NCI-H2196 treated with DMSO at 0.1 percent for 48 hours (cell line): ENCODE results near the gene PTPRZ1.

Experiments used
- DNase-seq: peaks from one replicate; lab custom pipeline; 2025; ENCODE audit not compliant: unreplicated experiment; lab: John Stamatoyannopoulos, UW

Gene PTPRZ1

GRCh38 chr7:121872831-121873288 is at the start of gene PTPRZ1:
PTPRZ1 (plus strand) TSS chr7:121873161; CDS start chr7:121873500, 339 bp downstream.
- no peak for DNase-seq

- no peak for DNase-seq
These were observed 48.7 kb upstream of the PTPRZ1 start for GRCh38 chr7:121824276-121824675.

- no peak for DNase-seq
These were observed 41.6 kb upstream of the PTPRZ1 start for GRCh38 chr7:121831351-121831750.

- no peak for DNase-seq
These were observed 41.2 kb upstream of the PTPRZ1 start for GRCh38 chr7:121831801-121832200.

GRCh38 chr7:121832347-121832746 is 40.6 kb upstream of the PTPRZ1 start:
- DNase-seq, result no peak

GRCh38 chr7:121833991-121834390 is 39.0 kb upstream of the PTPRZ1 start:
- no peak for DNase-seq

GRCh38 chr7:121837462-121837861 is 35.5 kb upstream of the PTPRZ1 start:
- no peak for DNase-seq

- no peak for DNase-seq
These were observed 25.9 kb upstream of the PTPRZ1 start for GRCh38 chr7:121847041-121847440.

GRCh38 chr7:121853307-121853706 is 19.7 kb upstream of the PTPRZ1 start:
- DNase-seq, result no peak

- no peak for DNase-seq
These were observed 12.0 kb upstream of the PTPRZ1 start for GRCh38 chr7:121860953-121861352.

- no peak for DNase-seq
These were observed 10.4 kb upstream of the PTPRZ1 start for GRCh38 chr7:121862591-121862990.

- no peak for DNase-seq
These were observed 1.8 kb upstream of the PTPRZ1 start for GRCh38 chr7:121871188-121871587.

GRCh38 chr7:121873289-121874194 is 581 bp downstream of the PTPRZ1 start:
- no peak for DNase-seq

GRCh38 chr7:121874298-121874697 is 1.3 kb downstream of the PTPRZ1 start:
- DNase-seq, result no peak

GRCh38 chr7:121875203-121875602 is 2.2 kb downstream of the PTPRZ1 start:
- no peak for DNase-seq

GRCh38 chr7:121876656-121877500 is 3.9 kb downstream of the PTPRZ1 start:
- no peak for DNase-seq

GRCh38 chr7:121878918-121879464 is 6.0 kb downstream of the PTPRZ1 start:
- no peak for DNase-seq

GRCh38 chr7:121879544-121879943 is 6.6 kb downstream of the PTPRZ1 start:
- DNase-seq, result no peak

GRCh38 chr7:121882731-121883130 is 9.8 kb downstream of the PTPRZ1 start:
- DNase-seq, result no peak

GRCh38 chr7:121885166-121885920 is 12.4 kb downstream of the PTPRZ1 start:
- DNase-seq, result no peak

- no peak for DNase-seq
These were observed 14.7 kb downstream of the PTPRZ1 start for GRCh38 chr7:121887634-121888033.
